ENCODE results near the gene MMP26.

Gene MMP26

DNA sequence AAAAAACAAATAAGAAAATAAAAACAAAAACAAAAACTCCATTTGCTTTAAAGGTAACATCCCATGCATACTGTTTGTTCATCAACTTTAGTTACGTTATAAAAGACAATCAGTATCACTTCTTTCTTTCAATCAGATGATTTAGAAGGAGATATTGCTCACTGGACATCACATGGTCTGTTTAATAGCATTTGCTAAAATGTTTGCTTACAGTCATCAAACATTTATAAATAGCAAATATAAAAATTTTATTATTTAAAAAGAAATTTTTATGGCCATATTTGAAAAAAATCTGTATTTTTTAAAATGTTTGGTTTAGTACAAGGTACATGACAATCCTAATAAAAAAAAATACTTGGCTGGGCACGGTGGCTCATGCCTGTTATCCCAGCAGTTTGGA, 22.6 kb downstream of the MMP26 start:
- DNase-seq: no peak

DNA sequence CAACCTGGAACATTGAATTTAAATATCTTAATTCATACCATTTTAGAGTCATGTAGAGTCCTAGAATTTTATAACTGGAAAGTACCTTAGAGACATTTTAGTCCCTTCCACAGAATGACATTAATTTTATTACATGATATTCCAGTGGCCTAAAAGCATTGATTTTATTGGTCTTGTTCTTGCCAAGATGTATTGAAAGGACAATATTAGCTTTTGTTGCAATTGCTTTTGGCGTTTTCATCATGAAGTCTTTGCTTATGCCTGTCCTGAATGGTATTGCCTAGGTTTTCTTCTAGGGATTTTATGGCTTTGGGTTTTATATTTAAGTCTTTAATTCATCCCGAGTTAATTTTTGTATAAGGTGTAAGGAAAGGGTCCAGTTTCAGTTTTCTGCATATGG, 36.2 kb downstream of the MMP26 start:
- no peak for DNase-seq

DNA sequence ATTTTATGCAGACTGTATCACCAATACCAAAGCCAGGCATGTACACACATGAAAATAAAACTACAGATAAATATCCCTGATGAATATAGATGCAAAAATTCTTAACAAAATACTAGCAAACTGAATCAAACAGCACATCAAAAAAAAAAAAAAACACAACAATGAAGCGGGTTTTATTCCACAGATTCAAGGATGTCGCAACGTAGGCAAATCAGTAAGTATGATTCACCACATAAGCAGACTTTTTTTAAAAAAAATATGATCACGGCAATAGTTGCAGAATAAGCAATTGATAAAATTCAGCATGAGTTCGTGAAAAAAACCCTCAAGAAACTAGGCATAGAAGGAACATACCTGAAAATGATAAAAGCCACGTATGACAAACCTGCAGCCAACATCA, 43.9 kb downstream of the MMP26 start:
- DNase-seq: no peak

DNA sequence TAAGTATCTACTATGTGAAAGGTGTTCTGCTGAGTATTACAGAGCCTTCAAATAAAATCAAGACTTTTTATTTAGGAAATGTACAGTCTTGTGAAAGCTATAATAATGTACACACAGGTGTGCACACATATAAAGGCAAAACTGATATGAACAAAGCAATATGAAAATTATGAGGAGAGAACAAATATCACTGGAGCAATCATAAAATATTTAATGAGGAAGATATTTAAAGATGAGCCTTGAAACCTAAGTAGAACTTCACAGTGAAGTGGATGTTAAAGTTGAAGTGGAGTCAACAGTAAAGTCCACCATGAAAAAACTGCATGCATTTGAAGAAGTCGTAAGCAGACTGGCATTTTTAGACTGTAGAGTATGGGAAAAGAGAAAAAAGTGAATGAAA, 46.6 kb downstream of the MMP26 start:
- no peak for DNase-seq

All from COR-L47 (cell line).